GM10266 (cell line): ENCODE measurements around the gene CCM2.

Experiments used
- DNase-seq: peaks from one replicate; pipeline ENCODE4 v3.0.0; 2012; ENCODE audit errors: extremely low spot score
- CTCF ChIP-seq: IDR thresholded peaks from 2 replicates; pipeline ENCODE4 v1.5.1; 2012; ENCODE audit warnings: mild to moderate bottlenecking, low read depth; ENCODE audit not compliant: control insufficient read depth, insufficient read depth; ENCODE audit errors: missing control alignments

The CCM2 gene

GRCh38 chr7:45117582-45117981 lies 117.6 kb downstream of the CCM2 start:
- no peak for TF ChIP-seq CTCF
- DNase-seq, result no peak

GRCh38 chr7:45118292-45118691 lies 118.3 kb downstream of the CCM2 start:
- no peak for DNase-seq
- no peak for TF ChIP-seq CTCF

GRCh38 chr7:45118889-45119331 lies 118.9 kb downstream of the CCM2 start:
- TF ChIP-seq CTCF, result no peak
- no peak for DNase-seq

GRCh38 chr7:45119550-45119949 lies 119.5 kb downstream of the CCM2 start:
- DNase-seq, result no peak
- no peak for TF ChIP-seq CTCF

GRCh38 chr7:45122975-45123860 lies 123.2 kb downstream of the CCM2 start:
- no peak for DNase-seq
- no peak for TF ChIP-seq CTCF

GRCh38 chr7:45123913-45124710 lies 124.1 kb downstream of the CCM2 start:
- no peak for DNase-seq
- no peak for TF ChIP-seq CTCF
